Iris pigment epithelial cell (primary cell): Measurements from ENCODE around the gene NT5M.

Source experiments
- DNase-seq: peaks from one replicate; pipeline ENCODE4 v3.0.0-alpha.2; 2011; ENCODE audit warnings: low read depth

Gene NT5M

GRCh38 chr17:17395246-17395802 is 92.2 kb downstream of the NT5M start:
- no peak for DNase-seq

DNA sequence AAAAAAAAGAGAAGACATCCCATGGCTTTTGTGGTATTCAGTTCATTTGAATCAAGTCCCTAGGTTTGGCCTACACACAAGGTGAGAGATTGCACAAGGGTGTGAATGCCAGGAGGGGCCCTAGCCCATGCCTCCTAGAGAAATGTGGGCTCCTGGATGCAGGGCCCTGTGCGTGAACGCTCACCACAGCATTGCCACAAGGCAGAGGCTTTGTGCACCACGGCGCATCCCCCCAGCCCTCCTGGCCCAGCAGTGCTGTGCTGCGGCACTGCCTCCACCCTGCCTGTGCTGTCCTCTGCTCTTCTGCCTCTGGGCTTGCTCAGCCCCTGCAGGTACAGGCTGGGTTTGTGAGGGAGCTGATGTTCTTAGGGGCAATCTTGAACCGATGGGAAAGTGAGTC is 92.7 kb downstream of the NT5M start:
- DNase-seq, result no peak
